SH-SY5Y (cell line): ENCODE measurements around the gene NAGPA.

ENCODE experiments used
- GATA2 ChIP-seq: IDR thresholded peaks from 2 replicates; pipeline ENCODE4 v1.6.1; 2011; ENCODE audit warnings: mild to moderate bottlenecking, low read depth, low read length
- GATA3 ChIP-seq: IDR thresholded peaks from 2 replicates; pipeline ENCODE4 v1.6.1; 2011; ENCODE audit warnings: low read depth, mild to moderate bottlenecking, low read length, moderate library complexity

DNA sequence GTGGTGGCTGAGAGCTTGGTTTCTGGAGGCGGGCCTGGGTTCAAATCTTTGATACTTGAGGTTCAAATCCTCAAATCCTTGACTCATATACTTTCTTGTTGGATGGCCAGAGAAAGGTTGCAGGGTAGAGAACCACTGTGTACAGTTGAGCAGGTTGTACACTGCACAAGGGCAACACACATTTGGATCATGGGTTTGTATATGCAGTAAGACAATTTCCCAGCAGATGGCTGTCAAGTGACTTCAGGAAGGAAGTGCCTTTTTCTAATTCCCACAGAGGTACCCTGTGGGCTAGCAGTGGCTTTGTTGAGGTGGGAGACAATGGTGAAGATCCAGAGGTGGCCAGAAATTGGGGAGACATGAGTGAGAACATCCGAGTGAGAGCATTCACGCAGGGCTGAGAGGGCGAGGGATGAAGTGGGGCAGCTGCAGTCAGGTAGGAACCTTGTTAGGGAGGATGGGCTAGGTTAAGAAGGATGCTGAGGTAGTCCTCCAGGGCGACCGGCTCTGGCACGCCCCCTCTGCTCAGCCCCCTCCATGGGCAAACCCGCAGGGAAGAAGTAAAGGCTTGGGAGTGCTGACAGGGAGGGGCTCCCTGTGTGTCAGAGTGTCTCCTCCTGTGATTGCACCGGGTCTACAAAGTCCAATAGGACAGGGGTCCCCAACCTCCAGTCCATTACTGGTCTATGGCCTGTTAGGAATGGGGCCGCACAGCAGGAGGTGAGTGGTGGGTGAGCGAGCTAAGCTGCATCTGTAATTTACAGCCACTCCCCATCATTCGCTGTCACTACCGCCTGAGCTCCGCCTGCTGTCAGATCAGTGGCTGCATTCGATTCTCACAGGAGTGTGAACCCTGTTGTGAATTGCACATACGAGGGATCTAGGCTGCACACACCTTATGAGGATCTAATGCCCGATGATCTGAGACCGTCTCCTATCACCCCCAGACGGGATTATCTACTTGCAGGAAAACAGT, 29.3 kb upstream of the NAGPA start:
- TF ChIP-seq GATA2 = no peak
- no peak for TF ChIP-seq GATA3
